Vagina (tissue), 2 donors: ENCODE data around the gene RASGEF1C.

Experiments
- POLR2A ChIP-seq, 2 donors: fragments of 450-650 bp; IDR thresholded peaks; one replicate each; pipeline ENCODE4 v1.6.1; 2017; ENCODE audit warnings: antibody characterized with exemption in 2 of 2, mild to moderate bottlenecking in 2 of 2, moderate library complexity in 2 of 2
- TF ChIP-seq, protein P1 (sequence below), 3 experiments: fragments of 450-650 bp in 2 of 3; fragments of 200-600 bp in 1 of 3; sonication (generic) in 1 of 3; IDR thresholded peaks; one replicate each; pipeline ENCODE4 v1.5.1; 2017 to 2019; ENCODE audit warnings: antibody characterized with exemption in 3 of 3, mild to moderate bottlenecking in 2 of 3, moderate library complexity in 2 of 3

GRCh38 chr5:180113660-180114303 is 95.2 kb downstream of the RASGEF1C start:
- TF ChIP-seq, protein P1, sequence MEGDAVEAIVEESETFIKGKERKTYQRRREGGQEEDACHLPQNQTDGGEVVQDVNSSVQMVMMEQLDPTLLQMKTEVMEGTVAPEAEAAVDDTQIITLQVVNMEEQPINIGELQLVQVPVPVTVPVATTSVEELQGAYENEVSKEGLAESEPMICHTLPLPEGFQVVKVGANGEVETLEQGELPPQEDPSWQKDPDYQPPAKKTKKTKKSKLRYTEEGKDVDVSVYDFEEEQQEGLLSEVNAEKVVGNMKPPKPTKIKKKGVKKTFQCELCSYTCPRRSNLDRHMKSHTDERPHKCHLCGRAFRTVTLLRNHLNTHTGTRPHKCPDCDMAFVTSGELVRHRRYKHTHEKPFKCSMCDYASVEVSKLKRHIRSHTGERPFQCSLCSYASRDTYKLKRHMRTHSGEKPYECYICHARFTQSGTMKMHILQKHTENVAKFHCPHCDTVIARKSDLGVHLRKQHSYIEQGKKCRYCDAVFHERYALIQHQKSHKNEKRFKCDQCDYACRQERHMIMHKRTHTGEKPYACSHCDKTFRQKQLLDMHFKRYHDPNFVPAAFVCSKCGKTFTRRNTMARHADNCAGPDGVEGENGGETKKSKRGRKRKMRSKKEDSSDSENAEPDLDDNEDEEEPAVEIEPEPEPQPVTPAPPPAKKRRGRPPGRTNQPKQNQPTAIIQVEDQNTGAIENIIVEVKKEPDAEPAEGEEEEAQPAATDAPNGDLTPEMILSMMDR (IDR thresholded peaks at IDR 0.05): no peak
- no peak for TF ChIP-seq POLR2A (IDR thresholded peaks at IDR 0.05)
